OCI-LY7 (cell line): Measurements from ENCODE around the gene BCAR1. TPM values are rescaled to one million over a fixed set of nuclear protein-coding genes. Genes with fewer than 3 reads are reported as not detected.

ENCODE experiments used
- BruUV-seq: library from RNA; stranded (reverse); fragments of 400-500 nt; replicated peaks from 2 replicates; lab custom pipeline; 2021; lab: Mats Ljungman, UMichigan
- CTCF ChIA-PET: fragments of 300-600 bp; sonication (Branson Sonifier 250); formaldehyde crosslinking; loops from one replicate; lab custom pipeline; 2022; ENCODE audit warnings: antibody characterized with exemption; ENCODE audit not compliant: unreplicated experiment; lab: Charles Lee
- POLR2A ChIA-PET: fragments of 300-600 bp; sonication (Branson Sonifier 250); formaldehyde crosslinking; loops from one replicate; lab custom pipeline; 2022; ENCODE audit warnings: antibody characterized with exemption; lab: Charles Lee
- DNase-seq: peaks from one replicate; pipeline ENCODE4 v3.0.0-alpha.2; 2015; ENCODE audit warnings: low spot score
- H2AFZ ChIP-seq: fragments of 200-600 bp; sonication (generic), shearing (Covaris generic); 2 replicates; pipeline ENCODE4 v1.6.1; 2014; ENCODE audit warnings: mild to moderate bottlenecking, antibody characterized with exemption, low read length, moderate library complexity
- H3K27ac ChIP-seq: fragments of 200-600 bp; sonication (generic); 2 replicates; pipeline ENCODE4 v1.5.1; 2014; ENCODE audit warnings: mixed run types, low read depth, mild to moderate bottlenecking, moderate library complexity, low read length, inconsistent platforms; ENCODE audit not compliant: poor library complexity, severe bottlenecking
- H3K36me3 ChIP-seq: fragments of 200-600 bp; sonication (generic); 2 replicates; pipeline ENCODE4 v1.6.1; 2014; ENCODE audit warnings: mild to moderate bottlenecking, antibody characterized with exemption, low read length, moderate library complexity, mixed read lengths; ENCODE audit not compliant: insufficient read depth
- H3K4me1 ChIP-seq: fragments of 200-600 bp; sonication (generic); 2 replicates; pipeline ENCODE4 v1.5.1; 2014; ENCODE audit warnings: mild to moderate bottlenecking, low read length; ENCODE audit not compliant: insufficient read depth, poor library complexity, severe bottlenecking
- H3K4me2 ChIP-seq: fragments of 200-600 bp; sonication (generic); 2 replicates; pipeline ENCODE4 v1.6.1; 2014; ENCODE audit warnings: mild to moderate bottlenecking, low read length
- H3K4me3 ChIP-seq: fragments of 200-600 bp; sonication (generic); 2 replicates; pipeline ENCODE4 v1.5.1; 2014; ENCODE audit warnings: mild to moderate bottlenecking, low read depth, low read length; ENCODE audit not compliant: poor library complexity, severe bottlenecking
- H3K79me2 ChIP-seq: fragments of 200-600 bp; sonication (generic); 2 replicates; pipeline ENCODE4 v1.6.1; 2016; ENCODE audit warnings: low read depth, mild to moderate bottlenecking, low read length, moderate library complexity, mixed read lengths; ENCODE audit not compliant: insufficient read depth
- H3K9me2 ChIP-seq: fragments of 200-600 bp; sonication (generic); 2 replicates; pipeline ENCODE4 v1.6.1; 2016; ENCODE audit warnings: mild to moderate bottlenecking, low read length, mixed read lengths; ENCODE audit not compliant: insufficient read depth
- H3K9me3 ChIP-seq: fragments of 200-600 bp; sonication (generic); 2 replicates; pipeline ENCODE4 v1.6.1; 2014; ENCODE audit warnings: mild to moderate bottlenecking, mixed run types, low read length, mixed read lengths
- H4K20me1 ChIP-seq: fragments of 200-600 bp; sonication (generic); 2 replicates; pipeline ENCODE4 v1.6.1; 2014; ENCODE audit warnings: mild to moderate bottlenecking, antibody characterized with exemption, low read length, moderate library complexity, mixed read lengths; ENCODE audit not compliant: insufficient read depth
- CTCF ChIP-seq: fragments of 200-600 bp; sonication (generic); conservative IDR thresholded peaks from 2 replicates; pipeline ENCODE4 v1.5.1; 2014; ENCODE audit warnings: mild to moderate bottlenecking, antibody characterized with exemption, low read length, moderate library complexity, mixed read lengths
- EZH2phosphoT487 ChIP-seq: fragments of 200-600 bp; sonication (generic); IDR thresholded peaks from 2 replicates; pipeline ENCODE4 v1.6.1; 2018; ENCODE audit warnings: low read depth, borderline replicate concordance, mild to moderate bottlenecking, mixed run types, antibody characterized with exemption, low read length, moderate library complexity, mixed read lengths
- intact Hi-C: fragments of 100-400 bp; cut with micrococcal nuclease; formaldehyde crosslinking; loops from one replicate; pipeline ENCODE4 v1.10.0; 2022; ENCODE audit not compliant: unreplicated experiment
- total RNA-seq, 2 experiments: library from RNA; depleted of rRNA in 1 of 2; stranded (reverse); fragments of >200 nt in 1 of 2; shearing (Covaris generic) in 1 of 2; gene quantifications; 2 replicates each; pipeline ENCODE4 v1.2.3, GENCODE V29; 2014 to 2022

The BCAR1 gene
- total RNA-seq, 2 experiments from 2014 or later = 10.0 to 15.1 TPM

DNA sequence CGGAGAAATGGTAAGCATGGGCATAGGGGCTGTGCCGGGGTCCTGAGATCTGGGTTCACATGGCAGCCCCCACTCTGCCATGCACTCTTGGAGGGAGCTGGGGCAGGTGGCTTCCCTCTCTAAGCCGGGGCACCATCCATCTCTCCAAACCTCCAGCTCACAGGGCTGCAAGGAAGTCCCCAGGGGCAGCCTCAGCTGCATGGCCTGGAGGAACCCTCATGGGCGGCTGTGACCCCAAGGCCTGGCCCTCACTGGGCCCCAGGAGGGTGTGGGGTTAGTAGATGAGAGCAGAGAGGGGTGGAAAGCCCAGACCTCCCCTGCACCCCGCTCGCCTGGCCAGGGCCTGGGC, 47.0 kb downstream of the BCAR1 start:
- POLR2A ChIA-PET = interaction anchor here (0.6 to 1.0 kb wide), 3 partner anchors 15 to 1889 kb away, joined by 3 to 5 read pairs (median 3); no protein-coding TSS in a partner anchor
- Histone ChIP-seq H3K79me2 (no peaks in the 10 kb centered on the region), H3K4me3 (no peak overlapping the region), H3K27ac (no peak overlapping the region), H3K9me3 (no peaks in the 10 kb centered on the region), H3K4me2 (no peak overlapping the region), H2AFZ (no peak overlapping the region), H3K36me3 (no peaks in the 10 kb centered on the region), H3K4me1 (peaks cover 10% of the 10 kb centered on the region), H3K9me2 (no peaks in the 10 kb centered on the region), H4K20me1 (no peaks in the 10 kb centered on the region)
- intact Hi-C loops = no loop called here
- no TSS peak for BruUV-seq
- CTCF ChIA-PET = no interaction called here
- TF ChIP-seq CTCF (no peak), EZH2phosphoT487 (no peak)
- no peak for DNase-seq

- CTCF ChIA-PET = no interaction called here
- intact Hi-C loops = loop anchor here (2.0 kb wide), 1 partner anchor 15 kb away; the partner anchor contains the start of gene CTRB1
These were observed 47.6 kb downstream of the BCAR1 start for GRCh38 chr16:75203667-75204409.

More at GRCh38 chr16:75203667-75204409, 47.6 kb downstream of the BCAR1 start:
- no peak for DNase-seq
- H3K9me3 ChIP-seq = no peaks in the 10 kb centered on the region
- H3K4me2 ChIP-seq = no peak overlapping the region
- H3K36me3 ChIP-seq = no peaks in the 10 kb centered on the region
- no TSS peak for BruUV-seq
- no peak overlapping the region for H3K27ac ChIP-seq
- no peaks in the 10 kb centered on the region for H3K79me2 ChIP-seq
- H4K20me1 ChIP-seq = no peaks in the 10 kb centered on the region
- no peak overlapping the region for H3K4me3 ChIP-seq
- H3K4me1 ChIP-seq = peaks cover 10% of the 10 kb centered on the region
- POLR2A ChIA-PET = interaction anchor here (0.6 to 1.0 kb wide), 5 partner anchors 16 to 1890 kb away, joined by 3 to 5 read pairs (median 3); no protein-coding TSS in a partner anchor
- no peak overlapping the region for H2AFZ ChIP-seq
- H3K9me2 ChIP-seq = no peaks in the 10 kb centered on the region
- no peak for TF ChIP-seq EZH2phosphoT487
- no peak for TF ChIP-seq CTCF
